CD4-positive, alpha-beta T cell treated with Interleukin-6 for 4 hours (primary cell): ENCODE results near the gene SFT2D3.
"Not testable (repeated sequence)": the region's sequence is repeated elsewhere in the genome, so short reads cannot be mapped to it uniquely, and the experiment has no call there.

Experiments
- DNase-seq: peaks from one replicate; pipeline ENCODE4 v3.0.0-alpha.2; 2020; ENCODE audit warnings: mixed read lengths

The SFT2D3 gene

DNA sequence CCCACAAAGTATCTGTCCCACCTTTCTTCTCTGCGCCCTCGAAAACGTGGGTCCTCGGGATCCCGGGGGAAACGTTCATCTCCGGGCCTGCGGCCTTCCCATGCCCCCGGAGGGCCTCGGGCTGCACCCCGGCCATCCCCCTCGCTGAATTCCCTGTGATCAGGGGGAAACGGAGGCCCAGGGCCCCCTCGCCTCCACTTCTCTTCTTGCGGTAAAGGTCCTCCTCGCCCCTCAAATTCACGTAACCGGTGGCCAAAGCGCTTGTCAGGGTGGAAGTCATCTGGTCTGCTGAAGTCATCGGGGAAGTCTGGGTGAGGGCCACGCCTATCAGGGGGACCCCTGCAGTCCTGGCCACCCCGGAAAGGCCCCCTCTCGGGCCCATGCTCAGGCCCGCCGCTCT lies 12.3 kb downstream of the SFT2D3 start:
- DNase-seq, result no peak

DNA sequence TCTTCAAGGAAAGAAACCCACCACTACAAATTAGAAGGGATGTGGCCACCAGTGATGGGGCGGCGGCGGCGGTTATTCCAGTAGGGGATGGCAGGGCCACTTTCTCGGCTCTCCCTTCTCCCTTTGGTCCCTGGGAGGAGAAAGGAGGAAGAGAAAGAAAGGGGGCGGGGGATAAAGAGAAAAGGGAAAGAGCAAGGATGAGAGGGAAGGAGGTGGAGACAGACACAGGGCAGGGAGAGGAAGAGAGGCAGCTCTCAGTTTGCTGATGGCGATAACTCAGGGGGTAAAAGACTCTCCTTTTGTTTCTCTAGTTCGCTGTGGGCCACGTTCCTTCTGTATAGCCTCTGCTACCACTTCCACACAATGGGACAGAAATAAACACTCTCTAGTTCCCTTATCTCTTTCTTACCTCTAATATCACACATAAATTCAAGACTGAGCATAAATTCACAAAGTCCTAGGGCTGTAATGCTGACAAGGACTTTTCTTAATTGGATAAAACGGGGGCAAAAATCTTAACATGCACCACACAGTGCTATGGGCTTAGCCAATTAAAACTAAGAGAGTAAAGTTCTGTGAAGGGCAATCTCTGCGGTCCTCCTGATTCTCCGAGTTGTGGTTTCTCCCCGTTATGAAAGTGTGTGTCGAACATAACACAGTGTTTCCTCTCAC lies 14.6 kb downstream of the SFT2D3 start:
- no peak for DNase-seq

DNA sequence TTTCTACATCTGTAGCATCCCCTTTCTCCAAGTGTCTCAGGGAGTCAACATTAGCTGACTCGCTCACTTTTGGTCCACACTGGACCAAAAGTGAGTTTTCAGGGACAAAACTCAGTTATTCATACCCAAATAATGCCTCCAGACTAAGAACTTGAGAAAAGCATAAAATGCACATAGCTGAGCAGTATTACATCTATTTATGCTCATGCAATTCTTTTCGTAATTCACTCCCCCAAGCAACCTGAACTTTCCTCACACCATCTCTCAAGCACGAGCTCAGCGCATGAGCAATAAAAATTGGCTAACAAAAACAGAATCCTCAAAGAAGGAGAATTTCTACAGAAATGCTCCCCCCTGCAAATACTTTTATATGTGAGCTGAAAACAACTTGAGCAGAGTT lies 17.0 kb downstream of the SFT2D3 start:
- no peak for DNase-seq

DNA sequence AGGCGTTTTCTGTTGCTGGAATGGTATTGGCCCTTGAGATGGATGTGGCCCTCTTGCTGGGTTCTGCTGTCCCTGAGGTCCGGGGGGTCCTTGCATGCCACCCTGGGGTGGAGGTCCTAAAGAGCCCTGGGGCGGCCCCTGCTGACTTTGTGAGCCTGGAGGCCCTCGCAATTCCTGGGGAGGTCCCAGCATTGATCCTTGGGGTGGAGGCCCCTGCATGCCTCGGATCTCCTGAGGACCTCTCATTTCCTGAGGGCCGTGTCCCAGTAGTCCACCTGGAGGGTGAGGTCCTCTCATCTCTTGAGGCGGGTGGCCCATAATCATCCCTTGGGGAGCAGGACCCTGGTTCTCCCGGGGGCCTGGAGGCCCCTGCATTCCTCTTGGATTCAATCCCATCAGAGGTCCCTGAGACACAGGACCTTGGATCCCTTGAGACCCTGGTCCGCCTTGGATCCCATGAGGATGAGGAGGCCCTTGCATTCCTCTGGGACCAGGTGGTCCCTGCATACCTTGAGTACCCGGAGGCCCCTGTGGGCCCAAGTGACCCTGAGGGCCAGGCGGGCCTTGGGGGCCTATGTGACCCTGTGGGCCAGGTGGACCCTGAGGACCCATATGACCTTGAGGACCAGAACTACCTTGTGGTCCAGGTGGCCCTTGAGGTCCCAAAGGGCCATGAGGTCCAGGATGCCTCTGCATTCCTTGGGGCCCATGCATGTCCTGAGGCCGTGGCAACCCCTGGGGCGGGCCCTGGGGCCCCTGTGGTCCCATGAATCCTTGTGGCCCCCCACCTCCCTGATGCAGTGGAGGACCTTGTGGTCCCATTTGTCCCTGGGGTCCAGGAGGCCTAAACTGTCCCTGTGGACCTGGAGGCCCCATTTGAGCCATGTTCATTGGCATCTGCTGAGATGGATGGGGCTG lies 18.3 kb downstream of the SFT2D3 start:
- no peak for DNase-seq

DNA sequence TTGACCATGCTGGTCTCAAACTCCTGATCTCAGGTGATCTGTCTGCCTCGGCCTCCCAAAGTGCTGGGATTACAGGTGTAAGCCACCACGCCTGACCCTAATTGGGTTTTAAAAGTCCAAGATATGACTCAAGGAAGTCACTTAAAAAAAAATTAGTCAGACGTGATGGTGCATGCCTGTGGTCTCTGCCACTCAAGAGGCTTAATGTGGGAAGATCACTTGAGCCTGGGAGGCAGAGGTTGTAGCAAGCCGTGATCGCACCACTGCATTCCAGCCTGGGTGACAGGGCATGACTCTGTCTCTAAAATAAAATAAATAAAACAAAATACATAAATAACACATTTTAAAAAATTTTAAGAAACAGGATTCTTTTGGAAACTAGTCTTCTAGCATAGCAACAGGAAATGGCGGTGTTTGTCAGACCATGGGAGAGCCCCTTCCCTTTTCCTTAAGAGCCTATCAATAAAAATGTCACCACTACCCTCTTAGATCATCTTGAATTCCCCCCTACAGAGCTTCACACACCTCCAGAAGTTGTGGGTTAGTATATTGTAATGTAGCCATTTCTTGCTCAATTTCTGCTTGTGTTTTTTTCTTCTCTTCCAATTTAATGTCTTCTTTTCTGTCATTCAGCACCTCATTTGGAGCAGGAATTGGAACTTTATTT lies 20.1 kb downstream of the SFT2D3 start:
- DNase-seq, result no peak

DNA sequence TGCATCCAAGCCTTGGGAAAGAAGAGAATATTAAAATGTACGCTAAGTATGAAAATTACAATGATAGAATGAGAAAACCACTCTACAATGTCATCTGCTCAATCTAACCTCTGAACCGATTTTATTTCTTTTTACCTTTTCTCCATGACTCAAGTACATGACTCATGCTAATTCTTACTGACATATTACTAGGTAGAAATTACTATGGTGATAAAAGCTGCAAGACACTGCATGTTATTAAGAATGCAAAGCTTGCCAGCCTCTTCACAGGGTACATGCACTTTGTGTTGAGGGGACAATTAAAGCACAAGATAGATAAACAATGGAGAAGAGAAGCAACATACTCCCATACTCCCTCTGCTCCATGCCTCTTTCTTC lies 20.7 kb downstream of the SFT2D3 start:
- no peak for DNase-seq

DNA sequence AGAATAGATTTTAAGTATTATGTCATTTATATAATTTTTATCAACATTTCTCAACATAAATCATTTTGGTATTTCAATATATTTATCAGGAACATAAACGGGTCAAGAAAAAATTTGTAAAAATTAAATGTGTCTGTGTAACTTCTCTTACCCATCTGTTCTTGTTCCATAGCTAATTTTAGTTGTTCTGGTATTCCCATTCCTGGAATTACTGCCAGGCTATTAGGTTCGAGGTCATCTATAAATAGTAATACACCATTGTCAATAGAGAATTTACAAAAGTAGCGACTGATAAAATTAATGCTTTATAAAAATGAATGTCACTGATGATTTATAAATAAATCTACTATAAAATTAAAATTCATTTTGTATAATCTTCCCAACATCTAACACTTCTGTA lies 21.5 kb downstream of the SFT2D3 start:
- DNase-seq, result no peak

DNA sequence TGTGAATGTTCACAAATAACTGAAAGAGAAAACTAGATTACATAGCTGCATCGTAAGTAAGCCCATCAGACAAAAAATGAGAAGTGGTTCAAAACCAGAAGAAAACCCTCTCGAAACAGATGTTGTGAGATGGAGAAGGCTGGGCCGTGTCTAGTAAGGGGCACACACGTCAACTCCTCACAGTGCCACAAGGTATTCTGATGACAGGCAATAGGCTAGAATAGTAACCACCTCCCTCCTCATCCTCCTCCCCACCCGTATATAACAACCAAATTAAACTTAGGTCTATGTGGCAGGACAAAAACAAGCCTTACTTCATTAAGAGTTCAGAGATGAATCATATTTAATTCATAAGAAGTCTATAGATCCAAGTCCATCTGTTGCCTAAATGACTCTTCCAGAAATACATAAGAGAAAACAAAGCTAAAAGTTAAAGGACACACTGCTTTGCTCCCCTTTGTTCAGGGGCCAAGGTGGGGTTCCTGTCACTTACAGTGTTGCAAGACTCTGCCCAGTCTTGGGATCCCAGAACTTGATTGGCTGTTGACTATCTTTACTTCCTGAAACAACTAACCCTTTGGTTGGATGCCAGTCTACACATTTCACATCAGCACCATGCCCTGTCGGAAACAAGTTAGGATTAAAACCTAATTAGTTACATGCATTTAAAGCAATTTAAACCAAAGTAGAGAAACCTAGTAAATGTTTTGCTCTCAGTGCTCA lies 25.0 kb downstream of the SFT2D3 start:
- DNase-seq, result no peak

DNA sequence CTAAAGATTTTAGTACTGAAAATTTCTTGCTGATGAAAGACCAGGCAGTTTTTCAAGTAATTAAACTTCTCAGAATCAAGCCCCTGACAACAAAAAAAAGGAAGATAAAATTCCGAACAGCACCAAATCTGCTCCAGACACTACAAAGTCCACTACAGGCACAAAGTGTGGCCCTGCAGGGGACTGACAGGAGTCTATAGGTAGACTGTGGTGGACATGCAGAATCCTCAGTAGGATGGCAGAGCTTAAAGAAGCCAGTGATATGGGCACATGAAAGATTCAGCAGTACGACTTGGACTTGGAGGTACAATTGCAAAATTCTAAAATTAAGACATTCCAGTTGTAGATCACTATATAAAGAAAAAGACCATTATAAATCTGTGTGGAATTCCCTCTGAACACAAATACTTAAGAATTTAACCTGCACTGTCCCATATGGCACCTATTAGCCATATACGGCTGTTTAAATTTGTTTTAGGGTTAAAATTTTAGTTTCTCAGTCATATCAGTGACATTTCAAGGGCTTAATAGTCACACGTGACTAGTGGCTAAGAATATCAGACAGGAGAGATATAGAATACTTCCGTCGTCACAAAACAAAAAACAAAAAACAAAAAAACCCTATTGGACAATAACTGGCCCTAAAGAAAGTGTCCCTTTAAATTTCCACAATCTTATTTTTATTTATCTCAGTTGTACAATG lies 32.0 kb downstream of the SFT2D3 start:
- DNase-seq, result no peak

DNA sequence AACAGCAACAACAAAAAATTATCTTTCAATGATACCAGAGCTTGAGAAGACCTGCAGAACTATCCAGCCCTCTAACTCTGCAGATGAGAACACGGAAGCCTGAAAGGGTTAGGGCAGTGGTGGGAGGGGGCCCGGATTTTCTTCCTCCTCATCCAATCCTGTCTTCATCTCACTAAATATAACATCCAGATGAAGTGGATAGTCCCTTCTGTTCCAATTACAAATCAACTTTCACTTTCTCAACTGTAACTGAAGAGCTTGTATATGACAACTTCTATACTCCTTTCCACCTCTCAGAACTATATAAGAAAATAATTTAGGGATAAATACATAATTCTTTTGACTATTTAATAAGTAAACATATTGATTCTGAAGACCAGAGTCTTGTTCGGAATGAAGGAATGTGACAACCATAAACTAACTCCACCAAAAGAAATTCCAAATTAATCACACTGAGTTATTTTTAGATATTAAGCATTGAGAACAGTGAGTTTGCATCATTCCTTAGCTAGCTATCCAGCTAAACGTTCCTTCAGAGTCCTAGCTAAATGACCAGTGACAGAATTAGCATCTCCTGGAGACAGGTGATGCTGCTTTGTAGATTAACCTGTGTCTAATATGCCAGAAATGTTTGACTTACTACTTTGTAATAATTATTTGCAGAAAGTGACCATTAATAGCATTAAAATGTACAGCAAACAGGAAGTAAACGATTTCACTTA lies 32.7 kb downstream of the SFT2D3 start:
- no peak for DNase-seq

DNA sequence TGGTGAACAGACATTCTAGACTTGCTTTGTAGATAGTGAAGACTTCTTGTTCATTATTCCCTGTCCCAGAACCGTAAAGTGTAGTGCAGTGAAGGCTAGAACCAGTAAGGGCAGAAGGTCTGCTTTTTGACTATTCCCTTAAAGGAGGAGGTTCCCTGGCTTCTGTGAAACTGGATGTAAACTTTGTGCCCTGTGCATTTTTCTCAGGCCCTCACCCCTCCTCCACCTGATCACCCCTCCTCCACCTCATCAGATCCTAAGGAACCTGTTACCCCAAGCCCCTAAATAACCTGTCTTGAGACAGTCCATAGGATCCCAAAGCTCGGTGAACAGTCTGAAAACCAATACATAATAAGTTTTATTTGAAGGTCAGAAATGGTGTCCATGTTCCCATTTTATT lies 33.7 kb downstream of the SFT2D3 start:
- DNase-seq, result no peak

DNA sequence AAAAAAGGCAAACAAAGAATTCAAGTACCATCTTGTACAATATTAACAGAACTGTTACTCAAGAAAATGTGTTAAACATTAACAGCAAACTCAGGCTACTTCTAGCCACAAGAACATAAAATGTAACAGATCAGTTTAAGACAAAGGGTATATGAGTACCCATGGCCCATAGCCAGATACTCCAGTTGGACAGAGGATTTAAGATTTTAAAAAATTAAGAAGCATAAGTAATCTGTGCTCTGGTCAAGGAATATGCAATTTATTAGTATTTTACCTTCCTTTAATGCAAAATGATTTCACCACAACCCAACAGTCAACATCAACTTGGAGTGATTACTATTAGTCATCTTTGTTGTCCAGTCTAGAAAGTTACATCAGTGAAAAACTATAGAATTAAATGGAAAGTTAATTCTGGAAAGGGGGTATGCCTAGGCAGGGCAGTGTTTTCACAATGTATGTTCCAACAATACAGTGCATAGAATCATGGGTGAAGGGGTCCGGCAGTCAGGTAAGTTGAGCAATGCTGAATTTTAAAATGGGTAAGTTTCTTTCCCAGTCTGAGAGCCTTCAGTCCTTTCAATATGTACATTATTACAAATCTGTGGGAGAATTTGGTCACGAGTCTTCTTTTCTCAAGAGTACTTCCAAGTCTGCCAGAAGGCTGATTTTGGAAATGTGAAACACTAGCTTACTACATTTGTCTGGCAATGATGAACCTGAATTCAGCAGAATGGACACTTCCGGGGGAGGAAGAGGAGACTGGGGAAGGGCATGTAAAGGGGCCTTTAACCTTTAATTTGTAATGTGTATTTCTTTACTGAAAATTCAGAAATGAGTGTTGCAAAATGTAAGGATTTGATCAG lies 34.5 kb downstream of the SFT2D3 start:
- DNase-seq, result no peak

DNA sequence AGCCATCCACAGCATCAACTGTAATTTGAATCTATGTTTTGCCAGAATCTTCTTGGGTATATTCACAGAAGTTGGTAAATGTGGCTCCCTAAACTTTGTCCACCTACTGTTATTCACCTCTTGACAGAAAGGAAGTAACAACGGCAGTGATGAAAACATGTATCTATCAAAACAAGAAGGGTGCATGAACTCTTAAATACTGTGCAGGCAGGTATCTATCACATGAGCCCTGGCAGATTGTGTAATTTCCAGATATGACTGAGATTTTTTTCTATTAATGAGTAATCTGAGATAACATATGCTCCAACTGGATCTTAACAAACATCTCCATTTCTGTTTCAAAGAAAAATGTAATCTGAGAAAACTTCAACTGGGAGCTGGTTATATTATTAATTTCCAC lies 36.6 kb downstream of the SFT2D3 start:
- DNase-seq, result no peak

DNA sequence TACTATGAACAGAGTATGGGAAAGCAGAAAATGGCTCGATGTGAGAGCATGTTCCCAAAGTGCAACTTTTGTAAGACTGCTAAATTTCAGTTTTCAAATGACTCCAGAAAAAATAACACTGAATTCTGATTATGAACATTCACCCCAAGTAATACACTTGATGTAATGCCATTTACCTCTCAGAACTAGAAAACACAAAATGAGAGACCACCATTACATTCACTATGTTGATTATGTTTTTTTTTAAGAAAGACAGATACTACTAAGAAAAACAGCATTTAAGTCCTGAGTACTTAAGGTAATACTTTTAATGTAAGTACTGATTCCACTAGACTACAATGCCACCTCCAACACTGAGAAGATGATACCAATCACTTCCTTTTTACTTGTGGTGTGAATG lies 38.5 kb downstream of the SFT2D3 start:
- no peak for DNase-seq

DNA sequence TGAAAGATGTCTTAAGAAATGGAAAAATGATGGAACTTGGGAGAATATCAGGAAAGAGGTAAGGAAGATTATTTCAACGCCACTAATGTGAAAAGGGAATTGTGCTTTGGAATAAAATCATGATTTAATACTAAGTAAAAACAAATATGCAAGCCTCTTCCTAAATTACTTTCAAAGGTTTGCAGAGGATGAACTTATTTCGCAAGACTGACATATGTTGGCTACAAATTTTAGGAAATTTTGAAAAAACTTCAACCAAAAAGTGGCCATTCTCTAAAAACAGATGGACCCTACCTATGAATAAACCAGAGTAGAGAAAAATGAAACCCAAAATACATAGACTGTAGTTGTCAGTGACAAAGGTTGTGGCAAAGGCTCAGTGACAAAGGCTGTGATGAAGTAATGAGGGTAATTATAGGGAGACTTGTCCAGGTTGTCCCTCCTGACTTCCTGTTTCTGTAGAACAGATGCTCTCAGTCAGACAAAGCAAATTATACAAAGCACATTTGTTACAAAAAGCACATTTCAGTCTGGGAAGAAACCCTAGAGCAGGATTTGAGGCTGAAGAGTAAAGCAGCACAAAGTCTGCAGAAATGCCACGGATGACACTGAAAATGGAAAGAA lies 39.5 kb downstream of the SFT2D3 start:
- no peak for DNase-seq

DNA sequence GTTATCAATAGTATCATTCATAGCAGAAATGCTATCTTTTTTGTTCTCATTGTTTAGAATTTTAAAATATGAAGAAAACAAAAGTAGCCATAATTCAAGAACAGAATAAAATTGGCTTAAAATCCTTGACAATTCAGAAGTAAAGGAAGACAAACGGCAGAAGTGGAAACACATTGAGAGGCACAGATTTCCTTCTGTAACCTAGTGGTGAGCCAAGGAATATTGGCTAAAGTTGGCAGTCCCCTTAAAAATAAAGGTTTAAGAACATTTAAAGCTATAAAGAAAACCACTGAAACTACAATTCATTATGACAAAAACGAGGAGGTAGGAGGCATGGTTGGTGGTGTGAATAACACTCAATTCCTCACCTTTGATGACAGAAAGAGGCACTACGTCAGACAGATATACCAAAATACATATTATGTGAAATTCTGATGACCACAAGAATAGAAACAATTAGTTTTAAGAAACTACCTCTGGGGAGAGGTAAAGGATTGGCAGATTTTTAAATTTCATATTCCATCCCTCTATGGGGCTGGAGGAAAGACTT lies 42.3 kb downstream of the SFT2D3 start:
- no peak for DNase-seq

DNA sequence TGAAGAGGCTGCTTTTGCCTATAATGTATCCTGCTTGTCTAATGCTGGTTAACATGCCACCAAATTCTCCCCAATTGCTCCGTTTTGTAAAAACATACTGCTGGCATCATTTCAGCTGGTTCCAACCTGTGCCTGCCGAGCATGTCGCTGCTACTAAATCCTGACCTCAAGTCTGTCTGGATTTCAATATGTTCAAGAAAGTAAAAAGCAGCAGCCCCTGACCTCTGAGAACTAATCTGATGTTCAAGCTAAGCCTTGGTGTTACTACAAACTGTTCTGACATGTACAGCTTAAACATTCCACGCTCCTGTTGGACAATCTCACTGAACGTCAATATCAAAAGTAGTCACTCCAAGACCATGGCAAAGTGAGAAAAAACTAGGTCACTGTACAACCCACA lies 46.3 kb downstream of the SFT2D3 start:
- no peak for DNase-seq

DNA sequence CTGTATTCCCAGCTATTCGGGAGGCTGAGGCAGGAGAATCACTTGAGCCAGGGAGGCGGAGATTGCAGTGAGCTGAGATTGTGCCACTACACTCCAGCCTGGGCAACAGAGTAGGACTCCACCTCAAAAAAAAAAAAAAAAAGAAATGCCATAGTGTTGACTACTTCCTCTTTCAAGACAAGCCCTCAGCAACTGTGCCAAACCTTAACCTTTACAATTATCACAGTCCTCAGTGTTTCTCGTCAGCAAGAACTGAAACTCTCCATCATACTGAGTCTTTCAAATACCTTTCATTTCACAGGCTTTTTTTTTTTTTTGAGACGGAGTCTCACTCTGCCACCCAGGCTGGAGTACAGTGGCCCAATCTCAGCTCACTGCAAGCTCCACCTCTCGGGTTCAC lies 48.2 kb downstream of the SFT2D3 start:
- DNase-seq, result not testable (repeated sequence)

DNA sequence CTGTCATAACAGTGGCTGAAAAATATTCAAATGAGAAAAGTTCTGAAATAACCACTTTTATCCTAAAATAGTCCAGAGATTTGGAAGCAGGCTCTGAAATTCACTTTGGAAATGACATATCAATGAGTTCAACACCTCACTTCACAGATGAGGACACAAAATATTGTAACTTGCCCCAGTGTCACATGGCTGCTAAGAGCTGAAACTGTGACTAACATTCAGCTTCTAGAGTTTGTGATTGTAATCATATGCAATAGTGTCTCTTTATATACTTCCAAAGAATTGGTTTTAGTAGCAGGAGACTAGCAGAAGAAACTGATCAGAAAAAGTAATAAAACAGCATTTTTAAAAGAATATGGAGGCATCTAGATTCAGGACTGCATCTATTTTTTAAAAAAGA lies 52.1 kb downstream of the SFT2D3 start:
- DNase-seq, result no peak

DNA sequence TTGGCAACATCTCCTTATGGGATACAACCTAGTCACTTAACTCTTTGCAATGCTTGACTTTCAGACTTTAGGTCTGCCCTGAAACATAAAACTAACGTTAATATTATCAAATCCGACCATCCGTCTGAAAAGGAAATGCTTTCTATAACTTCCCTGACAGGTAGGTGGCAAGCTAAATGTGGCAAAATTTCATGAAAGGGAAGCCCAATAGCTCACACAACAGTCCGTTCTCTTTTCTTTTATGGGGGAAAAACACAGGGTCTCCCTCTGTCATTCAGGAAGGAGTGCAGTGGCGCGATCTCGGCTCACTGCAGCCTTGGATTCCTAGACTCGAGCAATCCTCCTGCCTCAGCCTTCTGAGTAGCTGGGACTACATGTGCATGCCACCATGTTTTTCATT lies 52.9 kb downstream of the SFT2D3 start:
- DNase-seq, result no peak
